CD4-positive, alpha-beta T cell treated with Interleukin-17A for 1 hour (primary cell): Measurements from ENCODE around the gene PVALB.

Source experiments
- DNase-seq: peaks from one replicate; pipeline ENCODE4 v3.0.0-alpha.2; 2020

PVALB gene

GRCh38 chr22:36770513-36771231 is 46.2 kb downstream of the PVALB start:
- DNase-seq: no peak

GRCh38 chr22:36769541-36770512 is 47.0 kb downstream of the PVALB start:
- DNase-seq: no peak

- no peak for DNase-seq
Observed at GRCh38 chr22:36768616-36769015, 48.2 kb downstream of the PVALB start.

GRCh38 chr22:36768141-36768540 is 48.7 kb downstream of the PVALB start:
- DNase-seq: no peak

- no peak for DNase-seq
Observed at GRCh38 chr22:36767035-36767775, 49.6 kb downstream of the PVALB start.

- no peak for DNase-seq
Observed at GRCh38 chr22:36765943-36766450, 50.8 kb downstream of the PVALB start.

- no peak for DNase-seq
Observed at GRCh38 chr22:36765131-36765942, 51.5 kb downstream of the PVALB start.

- DNase-seq: no peak
Observed at GRCh38 chr22:36764641-36765040, 52.2 kb downstream of the PVALB start.

- no peak for DNase-seq
Observed at GRCh38 chr22:36764060-36764459, 52.8 kb downstream of the PVALB start.

- DNase-seq: no peak
Observed at GRCh38 chr22:36763576-36763975, 53.3 kb downstream of the PVALB start.

GRCh38 chr22:36762687-36763260 is 54.1 kb downstream of the PVALB start:
- DNase-seq: no peak

- DNase-seq: no peak
Observed at GRCh38 chr22:36761553-36762240, 55.1 kb downstream of the PVALB start.

- DNase-seq: no peak
Observed at GRCh38 chr22:36760786-36761185, 56.0 kb downstream of the PVALB start.

- no peak for DNase-seq
Observed at GRCh38 chr22:36759481-36760159, 57.2 kb downstream of the PVALB start.

- no peak for DNase-seq
Observed at GRCh38 chr22:36758792-36759271, 58.0 kb downstream of the PVALB start.

GRCh38 chr22:36757668-36758211 is 59.1 kb downstream of the PVALB start:
- peak; percentile 74 for DNase-seq

GRCh38 chr22:36756746-36757655 is 59.8 kb downstream of the PVALB start:
- no peak for DNase-seq

- DNase-seq: no peak
Observed at GRCh38 chr22:36756031-36756430, 60.8 kb downstream of the PVALB start.

GRCh38 chr22:36755316-36755715 is 61.5 kb downstream of the PVALB start:
- no peak for DNase-seq
